ENCODE data around the gene DDX24. TPM values are rescaled to one million over a fixed set of nuclear protein-coding genes. Genes with fewer than 3 reads are reported as not detected.

The DDX24 gene
- total and polyA plus RNA-seq, 8 donors: 39.1 to 236 (median 69.9) TPM

- 45 to 74% (median 49%) methylated on average over 9 to 17 of the region's 17 CpGs for WGBS, 5 donors
- Histone ChIP-seq H3K9me3 (no peaks in the 10 kb centered on the region), H3K4me3 (peak overlapping the region; percentile 69 to 88 (median 82)), H3K36me3 (no peaks in the 10 kb centered on the region), H3K27ac (no peak overlapping the region), H3K4me1 (peaks cover 11 to 37% (median 17%) of the 10 kb centered on the region in 4 donors), H3K27me3 (no peaks in the 10 kb centered on the region)
- DNase-seq: no peak
- intact Hi-C loops (cut with DNase I; ENCODE audit: low total_unique reads): no loop called here
- TF ChIP-seq, protein P1, sequence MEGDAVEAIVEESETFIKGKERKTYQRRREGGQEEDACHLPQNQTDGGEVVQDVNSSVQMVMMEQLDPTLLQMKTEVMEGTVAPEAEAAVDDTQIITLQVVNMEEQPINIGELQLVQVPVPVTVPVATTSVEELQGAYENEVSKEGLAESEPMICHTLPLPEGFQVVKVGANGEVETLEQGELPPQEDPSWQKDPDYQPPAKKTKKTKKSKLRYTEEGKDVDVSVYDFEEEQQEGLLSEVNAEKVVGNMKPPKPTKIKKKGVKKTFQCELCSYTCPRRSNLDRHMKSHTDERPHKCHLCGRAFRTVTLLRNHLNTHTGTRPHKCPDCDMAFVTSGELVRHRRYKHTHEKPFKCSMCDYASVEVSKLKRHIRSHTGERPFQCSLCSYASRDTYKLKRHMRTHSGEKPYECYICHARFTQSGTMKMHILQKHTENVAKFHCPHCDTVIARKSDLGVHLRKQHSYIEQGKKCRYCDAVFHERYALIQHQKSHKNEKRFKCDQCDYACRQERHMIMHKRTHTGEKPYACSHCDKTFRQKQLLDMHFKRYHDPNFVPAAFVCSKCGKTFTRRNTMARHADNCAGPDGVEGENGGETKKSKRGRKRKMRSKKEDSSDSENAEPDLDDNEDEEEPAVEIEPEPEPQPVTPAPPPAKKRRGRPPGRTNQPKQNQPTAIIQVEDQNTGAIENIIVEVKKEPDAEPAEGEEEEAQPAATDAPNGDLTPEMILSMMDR (IDR thresholded peaks at IDR 0.05): no peak
- TF ChIP-seq EP300 (IDR thresholded peaks at IDR 0.05) (no peak), POLR2AphosphoS5 (IDR thresholded peaks at IDR 0.05) (no peak), POLR2A (IDR thresholded peaks at IDR 0.05) (no peak)
Measured at GRCh38 chr14:94026889-94027469, 54.0 kb downstream of the DDX24 start.

GRCh38 chr14:94026173-94026888, 54.7 kb downstream of the DDX24 start, which contains the start of gene OTUB2:
Gene OTUB2, plus strand, starts transcription at chr14:94026340. Its CDS starts 198 bp downstream, at chr14:94026538.
- Histone ChIP-seq H3K36me3 (no peaks in the 10 kb centered on the region), H3K4me3 (peak within 1 kb of the TSS; percentile 69 to 88 (median 82)), H3K4me1 (peaks cover 11 to 37% (median 17%) of the 10 kb centered on the region in 4 donors), H3K9me3 (no peaks in the 10 kb centered on the region), H3K27me3 (no peaks in the 10 kb centered on the region), H3K27ac (peak within 1 kb of the TSS in 3 of 5 donors; percentile 37 to 75 (median 41))
- peak in 1 of 3 donors; percentile 75 for TF ChIP-seq POLR2AphosphoS5 (IDR thresholded peaks at IDR 0.05)
- TF ChIP-seq POLR2A (IDR thresholded peaks at IDR 0.05): no peak
- peak; percentile 98 to 99 for DNase-seq
- intact Hi-C loops (cut with DNase I; ENCODE audit: low total_unique reads): no loop called here
- 0 to 1% (median 1%) methylated on average over 21 to 74 of the region's 74 CpGs for WGBS, 5 donors

GRCh38 chr14:94025720-94026119, 55.3 kb downstream of the DDX24 start:
- intact Hi-C loops (cut with DNase I; ENCODE audit: low total_unique reads): no loop called here
- no peak for DNase-seq
- peaks cover 11 to 37% (median 17%) of the 10 kb centered on the region in 4 donors for H3K4me1 ChIP-seq
- WGBS, 5 donors: 43 to 48% (median 46%) methylated on average over 6 of the region's 6 CpGs
- H3K27ac ChIP-seq: no peak overlapping the region
- TF ChIP-seq POLR2AphosphoS5 (IDR thresholded peaks at IDR 0.05): no peak
- H3K4me3 ChIP-seq: peak overlapping the region; percentile 69 to 88 (median 82)
- H3K36me3 ChIP-seq: no peaks in the 10 kb centered on the region
- no peaks in the 10 kb centered on the region for H3K9me3 ChIP-seq
- no peaks in the 10 kb centered on the region for H3K27me3 ChIP-seq

DNA sequence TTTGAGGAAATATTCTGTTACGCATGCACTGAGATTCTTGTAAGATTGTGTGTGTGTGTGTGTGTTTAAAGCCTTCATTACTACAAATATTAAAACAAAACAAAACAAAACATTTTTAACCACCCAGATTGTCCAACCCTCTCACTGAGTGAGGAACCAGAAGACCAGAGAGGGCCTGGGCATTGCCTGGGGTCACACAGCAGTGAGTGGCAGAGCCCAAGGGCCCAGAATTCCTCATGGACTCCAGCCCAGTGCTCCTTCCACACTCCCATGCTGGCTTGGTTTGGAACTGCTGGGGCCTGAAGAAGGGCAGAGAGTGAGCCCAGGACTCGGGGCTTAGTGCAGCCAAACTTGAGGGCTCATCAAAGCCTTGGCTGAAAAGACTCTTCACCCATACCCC, 56.5 kb downstream of the DDX24 start:
- 88 to 97% (median 89%) methylated on average over 2 of the region's 2 CpGs for WGBS, 5 donors
- intact Hi-C loops (cut with DNase I; ENCODE audit: low total_unique reads): no loop called here
- no peaks in the 10 kb centered on the region for H3K27me3 ChIP-seq
- no peak for DNase-seq
- H3K4me1 ChIP-seq: peaks cover 11 to 37% (median 17%) of the 10 kb centered on the region in 4 donors
- TF ChIP-seq, protein P1 (IDR thresholded peaks at IDR 0.05): no peak
- TF ChIP-seq EP300 (IDR thresholded peaks at IDR 0.05): no peak
- H3K27ac ChIP-seq: no peak overlapping the region
- H3K9me3 ChIP-seq: no peaks in the 10 kb centered on the region
- H3K4me3 ChIP-seq: no peak overlapping the region
- H3K36me3 ChIP-seq: no peaks in the 10 kb centered on the region

- WGBS, 5 donors: 64 to 81% (median 66%) methylated on average over 10 of the region's 10 CpGs
- H3K4me3 ChIP-seq: no peak overlapping the region
- DNase-seq: no peak
- H3K4me1 ChIP-seq: peaks cover 6 to 22% (median 14%) of the 10 kb centered on the region in 4 donors
- no peaks in the 10 kb centered on the region for H3K27me3 ChIP-seq
- no peak overlapping the region for H3K27ac ChIP-seq
- intact Hi-C loops (cut with DNase I; ENCODE audit: low total_unique reads): no loop called here
- TF ChIP-seq, protein P1 (IDR thresholded peaks at IDR 0.05): no peak
- TF ChIP-seq POLR2AphosphoS5 (IDR thresholded peaks at IDR 0.05): no peak
- TF ChIP-seq POLR2A (IDR thresholded peaks at IDR 0.05): no peak
- no peak for TF ChIP-seq EP300 (IDR thresholded peaks at IDR 0.05)
- no peaks in the 10 kb centered on the region for H3K9me3 ChIP-seq
- no peaks in the 10 kb centered on the region for H3K36me3 ChIP-seq
Measured at GRCh38 chr14:94022532-94023411, 58.2 kb downstream of the DDX24 start.
